H1 (cell line): ENCODE measurements around the gene MYH7B. TPM values are rescaled to one million over a fixed set of nuclear protein-coding genes. Genes with fewer than 3 reads are reported as not detected.

Experiments
- CTCF ChIA-PET: fragments of 300-600 bp; sonication (Branson Sonifier 250); formaldehyde crosslinking; loops from one replicate; lab custom pipeline; 2021; ENCODE audit not compliant: partially characterized antibody; lab: Charles Lee
- POLR2A ChIA-PET: fragments of 300-600 bp; sonication (Branson Sonifier 250); formaldehyde crosslinking; loops from one replicate; lab custom pipeline; 2021; ENCODE audit warnings: inconsistent platforms; ENCODE audit not compliant: partially characterized antibody; lab: Charles Lee
- DNase-seq, 2 experiments: peaks; one replicate each; pipeline versions ENCODE4 v3.0.0 to v3.0.0-alpha.2; 2010 to 2022; ENCODE audit warnings: low spot score in 2 of 2, low read depth in 1 of 2, mixed read lengths in 1 of 2
- FAIRE-seq: peaks from 2 replicates; lab custom pipeline; 2011; peaks lifted over from hg19 to GRCh38; lab: Jason Lieb, UNC
- H2AFZ ChIP-seq: 2 replicates; pipeline ENCODE4 v1.8.1; 2012; ENCODE audit warnings: low read length, inconsistent platforms
- H2AK5ac ChIP-seq: 2 replicates; pipeline ENCODE4 v1.6.1; 2013; ENCODE audit warnings: low read depth, low read length
- H2BK120ac ChIP-seq: replicated peaks from 2 replicates; pipeline ENCODE3; 2013; ENCODE audit warnings: low read depth, low read length, inconsistent platforms
- H2BK12ac ChIP-seq: 2 replicates; pipeline ENCODE4 v1.6.1; 2013; ENCODE audit warnings: low read depth, low read length
- H2BK15ac ChIP-seq: 2 replicates; pipeline ENCODE4 v1.6.1; 2013; ENCODE audit warnings: low read length
- H2BK20ac ChIP-seq: 2 replicates; pipeline ENCODE4 v1.6.1; 2013; ENCODE audit warnings: low read length
- H2BK5ac ChIP-seq: 2 replicates; pipeline ENCODE4 v1.6.1; 2013; ENCODE audit warnings: low read depth, low read length
- H3K14ac ChIP-seq: 2 replicates; pipeline ENCODE4 v1.6.1; 2013; ENCODE audit warnings: inconsistent platforms; ENCODE audit not compliant: insufficient read length
- H3K18ac ChIP-seq: 2 replicates; pipeline ENCODE4 v1.6.1; 2013; ENCODE audit warnings: low read length; ENCODE audit errors: extremely low read depth
- H3K23ac ChIP-seq: 2 replicates; pipeline ENCODE4 v1.6.1; 2013; ENCODE audit warnings: inconsistent platforms; ENCODE audit not compliant: insufficient read length
- H3K23me2 ChIP-seq: 2 replicates; pipeline ENCODE4 v1.6.1; 2013; ENCODE audit warnings: low read depth, low read length
- H3K27ac ChIP-seq: 2 replicates; pipeline ENCODE4 v1.6.1; 2011; ENCODE audit warnings: low read depth, low read length, inconsistent platforms
- H3K27me3 ChIP-seq, 4 experiments: replicated peaks in 1 of 4; 1 replicate in 1 of 4; 2 replicates in 3 of 4; pipeline versions ENCODE4 v1.6.1 to v1.8.1; 2011 to 2013; ENCODE audit warnings: low read length in 3 of 4, mild to moderate bottlenecking in 3 of 4, inconsistent platforms in 2 of 4, mixed read lengths in 2 of 4, moderate library complexity in 1 of 4; ENCODE audit not compliant: control insufficient read depth in 3 of 4, insufficient read depth in 3 of 4; ENCODE audit errors: extremely low read depth in 1 of 4
- H3K36me3 ChIP-seq, 4 experiments: 2 replicates each; pipeline versions ENCODE4 v1.6.1 to v1.8.1; 2011 to 2013; ENCODE audit warnings: mild to moderate bottlenecking in 4 of 4, low read length in 3 of 4, moderate library complexity in 2 of 4, control low read depth in 1 of 4, inconsistent platforms in 1 of 4; ENCODE audit not compliant: insufficient read depth in 4 of 4, control insufficient read depth in 2 of 4
- H3K4ac ChIP-seq: replicated peaks from 2 replicates; pipeline ENCODE3; 2013; ENCODE audit warnings: low read length, low read depth, mixed read lengths, inconsistent platforms; ENCODE audit not compliant: insufficient read length
- H3K4me1 ChIP-seq, 4 experiments: replicated peaks in 1 of 4; 1 replicate in 1 of 4; 2 replicates in 3 of 4; pipeline versions ENCODE4 v1.6.1 to v1.8.1; 2011 to 2013; ENCODE audit warnings: low read length in 3 of 4, inconsistent platforms in 2 of 4, mixed read lengths in 1 of 4; ENCODE audit not compliant: insufficient read depth in 4 of 4, control insufficient read depth in 3 of 4
- H3K4me2 ChIP-seq, 2 experiments: 2 replicates each; pipeline versions ENCODE4 v1.6.1 to v1.8.1; 2011 to 2013; ENCODE audit warnings: low read depth in 2 of 2, low read length in 2 of 2, control low read depth in 1 of 2, inconsistent platforms in 1 of 2, mild to moderate bottlenecking in 1 of 2; ENCODE audit not compliant: insufficient read depth in 1 of 2
- H3K4me3 ChIP-seq, 4 experiments: fragments of 200-600, 300-600 bp in 1 of 4; sonication (generic), shearing (Covaris generic), sonication (Bioruptor Twin) in 1 of 4; 2 replicates each; pipeline versions ENCODE4 v1.5.1 to v1.8.1; 2011 to 2016; ENCODE audit warnings: low read length in 4 of 4, low read depth in 3 of 4, control low read depth in 2 of 4, inconsistent platforms in 2 of 4, mild to moderate bottlenecking in 2 of 4, mixed read lengths in 1 of 4, moderate library complexity in 1 of 4; ENCODE audit not compliant: insufficient read depth in 2 of 4; ENCODE audit errors: extremely low read depth in 1 of 4
- H3K56ac ChIP-seq: replicated peaks from 2 replicates; pipeline ENCODE3; 2013; ENCODE audit warnings: low read depth, mild to moderate bottlenecking, mixed read lengths, low read length, inconsistent platforms; ENCODE audit not compliant: insufficient read length
- H3K79me1 ChIP-seq: 2 replicates; pipeline ENCODE4 v1.6.1; 2013; ENCODE audit warnings: low read depth, low read length, control low read depth
- H3K79me2 ChIP-seq, 2 experiments: 2 replicates each; pipeline versions ENCODE4 v1.6.1 to v1.8.1; 2012 to 2013; ENCODE audit warnings: low read length in 2 of 2, mild to moderate bottlenecking in 2 of 2, inconsistent platforms in 1 of 2; ENCODE audit not compliant: insufficient read depth in 2 of 2, control insufficient read depth in 1 of 2
- H3K9ac ChIP-seq, 4 experiments: replicated peaks in 1 of 4; 1 replicate in 1 of 4; 2 replicates in 3 of 4; pipeline versions ENCODE4 v1.6.1 to v1.8.1; 2011 to 2013; ENCODE audit warnings: low read depth in 3 of 4, low read length in 3 of 4, control low read depth in 2 of 4, mild to moderate bottlenecking in 2 of 4, moderate library complexity in 2 of 4, inconsistent platforms in 1 of 4; ENCODE audit errors: extremely low read depth in 1 of 4
- H3K9me3 ChIP-seq, 2 experiments: 2 replicates each; pipeline versions ENCODE4 v1.6.1 to v1.8.1; 2012 to 2013; ENCODE audit warnings: mild to moderate bottlenecking in 2 of 2, moderate library complexity in 2 of 2, control low read depth in 1 of 2, inconsistent platforms in 1 of 2, low read depth in 1 of 2, low read length in 1 of 2, mixed read lengths in 1 of 2; ENCODE audit not compliant: insufficient read depth in 2 of 2
- H4K20me1 ChIP-seq, 2 experiments: replicated peaks in 1 of 2; 2 replicates each; pipeline versions ENCODE3 to v1.8.1; 2011 to 2013; ENCODE audit warnings: inconsistent platforms in 2 of 2, low read length in 2 of 2, mild to moderate bottlenecking in 1 of 2; ENCODE audit not compliant: insufficient read depth in 2 of 2, control insufficient read depth in 1 of 2
- H4K5ac ChIP-seq: 2 replicates; pipeline ENCODE4 v1.6.1; 2013; ENCODE audit warnings: low read length, low read depth, mixed read lengths, inconsistent platforms; ENCODE audit not compliant: insufficient read length
- H4K8ac ChIP-seq: 2 replicates; pipeline ENCODE4 v1.8.0; 2013; ENCODE audit warnings: mild to moderate bottlenecking, moderate library complexity, low read length, inconsistent platforms; ENCODE audit not compliant: insufficient read depth; ENCODE audit errors: extremely low read depth
- H4K91ac ChIP-seq: replicated peaks from 2 replicates; pipeline ENCODE3; 2013; ENCODE audit warnings: low read length, mixed read lengths, inconsistent platforms; ENCODE audit not compliant: insufficient read length
- ATF2 ChIP-seq: IDR thresholded peaks from 2 replicates; pipeline ENCODE4 v1.6.1; 2012; ENCODE audit warnings: low read length, inconsistent platforms
- BACH1 ChIP-seq: IDR thresholded peaks from 2 replicates; pipeline ENCODE4 v1.6.1; 2012; ENCODE audit warnings: low read length, improper control_type of control experiment
- CEBPB ChIP-seq: IDR thresholded peaks from 2 replicates; pipeline ENCODE4 v1.6.1; 2012; ENCODE audit warnings: low read depth, low read length
- CTCF ChIP-seq, 3 experiments: IDR thresholded peaks; 1 replicate in 2 of 3; 2 replicates in 1 of 3; pipeline versions ENCODE4 v1.5.1 to v1.6.1; 2011; ENCODE audit warnings: low read length in 3 of 3, mild to moderate bottlenecking in 3 of 3, inconsistent platforms in 2 of 3, low read depth in 1 of 3, moderate library complexity in 1 of 3; ENCODE audit not compliant: insufficient read depth in 1 of 3; ENCODE audit errors: control extremely low read depth in 1 of 3
- EP300 ChIP-seq, 2 experiments: IDR thresholded peaks; 1 replicate in 1 of 2; 2 replicates in 1 of 2; pipeline ENCODE4 v1.6.1; 2011 to 2012; ENCODE audit warnings: low read depth in 2 of 2, low read length in 2 of 2, mild to moderate bottlenecking in 2 of 2, borderline replicate concordance in 1 of 2, inconsistent platforms in 1 of 2, moderate library complexity in 1 of 2
- RNF2 ChIP-seq: fragments of 200-900, 300-1000 bp; sonication (generic); IDR thresholded peaks from 2 replicates; pipeline ENCODE4 v1.7.1; 2016; ENCODE audit warnings: borderline replicate concordance, low read depth, mild to moderate bottlenecking, antibody characterized with exemption, low read length; ENCODE audit not compliant: poor library complexity, severe bottlenecking; ENCODE audit errors: missing control alignments
- SP1 ChIP-seq: IDR thresholded peaks from 2 replicates; pipeline ENCODE4 v1.6.1; 2011; ENCODE audit warnings: low read depth, low read length
- SUZ12 ChIP-seq: fragments of 200-600 bp; sonication (generic); IDR thresholded peaks from 2 replicates; pipeline ENCODE4 v1.6.1; 2012; ENCODE audit warnings: mild to moderate bottlenecking, inconsistent platforms, low read length, moderate library complexity, mixed read lengths
- WGBS, 2 experiments: shearing (Covaris generic) in 1 of 2; methylation state at CpG; one replicate each; pipeline versions ENCODE4 v1.1.6 to v1.1.7; 2013 to 2015; ENCODE audit warnings: low lambda C conversion rate in 2 of 2, mixed read lengths in 2 of 2, inconsistent platforms in 1 of 2, low coverage in 1 of 2, missing lambda C conversion rate in 1 of 2; ENCODE audit not compliant: insufficient replicate concordance in 2 of 2, insufficient coverage in 1 of 2, insufficient read length in 1 of 2; ENCODE audit errors: extremely low coverage in 1 of 2, missing lambda C conversion rate in 1 of 2; 5-methylcytosine and 5-hydroxymethylcytosine counted together
- polyA plus RNA-seq, 7 experiments: library from polyadenylated mRNA; depleted of rRNA in 3 of 7; stranded (reverse) in 5 of 7; unstranded in 2 of 7; fragments of >200 nt in 5 of 7; fragments of 200-250 nt in 2 of 7; gene quantifications; 1 replicate in 5 of 7; 2 replicates in 1 of 7; 4 replicates in 1 of 7; pipeline versions ENCODE4 v1.2.1 to v1.2.3, GENCODE V29; 2011 to 2013; ENCODE audit warnings: missing spikeins in 2 of 7, mixed read lengths in 2 of 7
- total RNA-seq: library from RNA; stranded (reverse); fragmentation: NEBNext Ultra II Directional; extraction: Animal tissue kit (Norgen Biotek cat#: 25700); gene quantifications from 2 replicates; pipeline ENCODE4 v1.2.1, GENCODE V29; 2021

The MYH7B gene
- total and polyA plus RNA-seq, 2 of the 8 experiments (the other 6 are each of a cell fraction or from before 2014, with no cell fraction given) = 0.15 to 0.30 TPM

GRCh38 chr20:34994509-34995131 lies 39.0 kb downstream of the MYH7B start:
- Histone ChIP-seq H3K27me3 (no peaks in the 10 kb centered on the region), H3K79me1 (no peaks in the 10 kb centered on the region), H3K18ac (no peak overlapping the region), H2BK12ac (no peak overlapping the region), H2BK120ac (no peak overlapping the region), H3K4me1 (no peaks in the 10 kb centered on the region), H3K4me3 (no peak overlapping the region), H4K8ac (no peak overlapping the region; the same call in 1 of the 2 replicates), H3K23ac (no peak overlapping the region), H4K20me1 (peaks cover 0 to 11% of the 10 kb centered on the region in 2 experiments), H2BK20ac (no peak overlapping the region), H3K9me3 (no peaks in the 10 kb centered on the region), H2AFZ (no peak overlapping the region), H3K79me2 (no peaks in the 10 kb centered on the region), H2BK15ac (no peak overlapping the region), H3K14ac (no peak overlapping the region), H2AK5ac (no peak overlapping the region), H3K36me3 (peaks cover 0 to 4% (median 3%) of the 10 kb centered on the region in 4 experiments; a peak in 3 of 8 replicates), H3K4ac (no peak overlapping the region), H3K27ac (no peak overlapping the region), H3K23me2 (no peaks in the 10 kb centered on the region; the same call in 1 of the 2 replicates), H4K91ac (no peak overlapping the region), H2BK5ac (no peak overlapping the region), H3K56ac (no peak overlapping the region), H4K5ac (no peak overlapping the region), H3K4me2 (no peak overlapping the region), H3K9ac (no peak overlapping the region)
- FAIRE-seq (no peak), DNase-seq (no peak)
- CTCF ChIA-PET = interaction anchor here (0.6 to 4.2 kb wide), 7 partner anchors 7 to 137 kb away, joined by 3 to 25 read pairs (median 3); partner anchors contain the start of genes GSS and MYH7B
- POLR2A ChIA-PET = interaction anchor here (1.1 kb wide), 1 partner anchor 9 kb away, joined by 5 read pairs; no protein-coding TSS in a partner anchor
- WGBS, 2 experiments = 87% methylated on average over 14 of the region's 14 CpGs; no CpG with 5 or more reads in 1 of the 2 experiments
- TF ChIP-seq CEBPB (no peak), BACH1 (no peak), SP1 (no peak), EP300 (IDR thresholded peaks at IDR 0.05; ENCODE audit: borderline replicate concordance in 1 of 2, low read depth in 2 of 2, low read length in 2 of 2) (no peak), RNF2 (no peak), SUZ12 (no peak), CTCF (IDR thresholded peaks at IDR 0.05; ENCODE audit: control extremely low read depth in 1 of 3, insufficient read depth in 1 of 3, low read depth in 1 of 3, low read length in 3 of 3) (no peak), ATF2 (no peak)
